Lower leg skin (tissue), 3 donors: ENCODE data around the gene FUBP1.
"Not testable (repeated sequence)": the region's sequence is repeated elsewhere in the genome, so short reads cannot be mapped to it uniquely, and the experiment has no call there.

Experiments
- POLR2A ChIP-seq, 2 donors: fragments of 450-650 bp; IDR thresholded peaks; one replicate each; pipeline ENCODE4 v1.6.1; 2016 to 2017; ENCODE audit warnings: antibody characterized with exemption in 2 of 2, mild to moderate bottlenecking in 1 of 2, moderate library complexity in 1 of 2
- TF ChIP-seq, protein P1 (sequence below), 3 donors: fragments of 450-650 bp; IDR thresholded peaks; one replicate each; pipeline ENCODE4 v1.5.1; 2016; ENCODE audit warnings: antibody characterized with exemption in 3 of 3, mild to moderate bottlenecking in 3 of 3, moderate library complexity in 2 of 3

DNA sequence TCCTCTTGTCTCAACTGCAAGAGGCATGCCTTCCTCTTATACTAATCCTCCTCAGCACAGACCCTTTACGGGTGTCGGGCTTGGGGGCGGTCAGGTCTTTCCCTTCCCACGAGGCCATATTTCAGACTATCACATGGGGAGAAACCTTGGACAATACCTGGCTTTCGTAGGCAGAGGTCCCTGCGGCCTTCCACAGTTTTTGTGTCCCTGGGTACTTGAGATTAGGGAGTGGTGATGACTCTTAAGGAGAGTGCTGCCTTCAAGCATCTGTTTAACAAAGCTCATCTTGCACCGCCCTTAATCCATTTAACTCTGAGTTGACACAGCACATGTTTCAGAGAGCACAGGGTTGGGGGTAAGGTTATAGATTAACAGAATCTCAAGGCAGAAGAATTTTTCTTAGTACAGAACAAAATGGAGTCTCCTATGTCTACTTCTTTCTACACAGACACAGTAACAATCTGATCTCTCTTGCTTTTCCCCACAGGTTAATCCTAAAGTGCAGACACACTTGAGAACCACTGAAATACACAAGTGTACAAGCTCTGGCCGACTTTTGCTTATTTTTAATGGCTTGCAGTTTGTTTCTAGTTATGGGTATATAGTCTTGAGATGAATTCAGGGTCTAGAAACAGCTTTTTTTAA is 4.6 kb upstream of the FUBP1 start:
- not testable (repeated sequence) for TF ChIP-seq POLR2A (IDR thresholded peaks at IDR 0.05)
- TF ChIP-seq, protein P1, sequence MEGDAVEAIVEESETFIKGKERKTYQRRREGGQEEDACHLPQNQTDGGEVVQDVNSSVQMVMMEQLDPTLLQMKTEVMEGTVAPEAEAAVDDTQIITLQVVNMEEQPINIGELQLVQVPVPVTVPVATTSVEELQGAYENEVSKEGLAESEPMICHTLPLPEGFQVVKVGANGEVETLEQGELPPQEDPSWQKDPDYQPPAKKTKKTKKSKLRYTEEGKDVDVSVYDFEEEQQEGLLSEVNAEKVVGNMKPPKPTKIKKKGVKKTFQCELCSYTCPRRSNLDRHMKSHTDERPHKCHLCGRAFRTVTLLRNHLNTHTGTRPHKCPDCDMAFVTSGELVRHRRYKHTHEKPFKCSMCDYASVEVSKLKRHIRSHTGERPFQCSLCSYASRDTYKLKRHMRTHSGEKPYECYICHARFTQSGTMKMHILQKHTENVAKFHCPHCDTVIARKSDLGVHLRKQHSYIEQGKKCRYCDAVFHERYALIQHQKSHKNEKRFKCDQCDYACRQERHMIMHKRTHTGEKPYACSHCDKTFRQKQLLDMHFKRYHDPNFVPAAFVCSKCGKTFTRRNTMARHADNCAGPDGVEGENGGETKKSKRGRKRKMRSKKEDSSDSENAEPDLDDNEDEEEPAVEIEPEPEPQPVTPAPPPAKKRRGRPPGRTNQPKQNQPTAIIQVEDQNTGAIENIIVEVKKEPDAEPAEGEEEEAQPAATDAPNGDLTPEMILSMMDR (IDR thresholded peaks at IDR 0.05), result not testable (repeated sequence)
